NT2/D1 (cell line): ENCODE data around the gene SLC37A1.

Experiments
- DNase-seq: peaks from one replicate; pipeline ENCODE4 v3.0.0-alpha.2; 2011; ENCODE audit warnings: low read depth, low spot score
- H3K27me3 ChIP-seq: 2 replicates; pipeline ENCODE4 v1.6.0; 2011; ENCODE audit warnings: mild to moderate bottlenecking; ENCODE audit not compliant: insufficient read length, insufficient read depth
- H3K36me3 ChIP-seq: 2 replicates; pipeline ENCODE4 v1.6.1; 2011; ENCODE audit warnings: mild to moderate bottlenecking, low read length, mixed read lengths; ENCODE audit not compliant: insufficient read depth, insufficient read length
- H3K4me1 ChIP-seq: 2 replicates; pipeline ENCODE4 v1.5.1; 2011; ENCODE audit not compliant: insufficient read depth, insufficient read length
- H3K4me3 ChIP-seq: 2 replicates; pipeline ENCODE4 v1.5.1; 2011; ENCODE audit warnings: low read depth; ENCODE audit not compliant: insufficient read length
- H3K9ac ChIP-seq: 2 replicates; pipeline ENCODE4 v1.6.0; 2011; ENCODE audit warnings: low read depth; ENCODE audit not compliant: insufficient read length
- H3K9me3 ChIP-seq: 2 replicates; pipeline ENCODE4 v1.5.1; 2011; ENCODE audit warnings: mild to moderate bottlenecking, low read length; ENCODE audit not compliant: insufficient read depth
- SUZ12 ChIP-seq: IDR thresholded peaks from 2 replicates; pipeline ENCODE4 v1.6.1; 2011; ENCODE audit not compliant: insufficient read length, insufficient read depth; ENCODE audit errors: extremely low read depth
- YY1 ChIP-seq: IDR thresholded peaks from 2 replicates; pipeline ENCODE4 v1.6.1; 2011; ENCODE audit not compliant: insufficient read length, insufficient read depth
- ZNF274 ChIP-seq: IDR thresholded peaks from 2 replicates; pipeline ENCODE4 v1.6.1; 2011; ENCODE audit warnings: mild to moderate bottlenecking, low read depth, low read length

Gene SLC37A1

GRCh38 chr21:42481169-42481568 is 32.5 kb upstream of the SLC37A1 start:
- no peaks in the 10 kb centered on the region for H3K27me3 ChIP-seq
- no peaks in the 10 kb centered on the region for H3K9me3 ChIP-seq
- no peaks in the 10 kb centered on the region for H3K36me3 ChIP-seq
- DNase-seq: no peak
- H3K4me1 ChIP-seq: no peaks in the 10 kb centered on the region
- H3K9ac ChIP-seq: no peak overlapping the region
- TF ChIP-seq YY1 (no peak), SUZ12 (no peak), ZNF274 (no peak)
- H3K4me3 ChIP-seq: no peak overlapping the region

- Histone ChIP-seq H3K27me3 (no peaks in the 10 kb centered on the region), H3K4me3 (no peak overlapping the region)
Measured at GRCh38 chr21:42484966-42485365, 28.7 kb upstream of the SLC37A1 start.

GRCh38 chr21:42486072-42486471 is 27.6 kb upstream of the SLC37A1 start:
- H3K27me3 ChIP-seq: no peaks in the 10 kb centered on the region
- no peak overlapping the region for H3K9ac ChIP-seq
- TF ChIP-seq SUZ12 (no peak), ZNF274 (no peak), YY1 (no peak)
- 0 out of 2 replicates have a peak, but pooled peaks cover 8% of the 10 kb centered on the region for H3K9me3 ChIP-seq
- DNase-seq: no peak
- no peak overlapping the region for H3K4me3 ChIP-seq
- H3K4me1 ChIP-seq: no peaks in the 10 kb centered on the region
- H3K36me3 ChIP-seq: no peaks in the 10 kb centered on the region

More at GRCh38 chr21:42484966-42485365, 28.7 kb upstream of the SLC37A1 start:
- no peak for DNase-seq
- 0 out of 2 replicates have a peak, but pooled peaks cover 8% of the 10 kb centered on the region for H3K9me3 ChIP-seq
- H3K36me3 ChIP-seq: no peaks in the 10 kb centered on the region
- no peak for TF ChIP-seq YY1
- no peak for TF ChIP-seq SUZ12
- no peak for TF ChIP-seq ZNF274
- H3K4me1 ChIP-seq: no peaks in the 10 kb centered on the region
- H3K9ac ChIP-seq: no peak overlapping the region

- Histone ChIP-seq H3K9ac (no peak overlapping the region), H3K27me3 (no peaks in the 10 kb centered on the region)
Measured at GRCh38 chr21:42486531-42486930, 27.1 kb upstream of the SLC37A1 start.

GRCh38 chr21:42489006-42489563 is 24.6 kb upstream of the SLC37A1 start:
- H3K4me1 ChIP-seq: no peaks in the 10 kb centered on the region

More at GRCh38 chr21:42486531-42486930, 27.1 kb upstream of the SLC37A1 start:
- TF ChIP-seq SUZ12: no peak
- no peak for TF ChIP-seq ZNF274
- TF ChIP-seq YY1: no peak
- no peak for DNase-seq
- H3K4me3 ChIP-seq: no peak overlapping the region
- H3K4me1 ChIP-seq: no peaks in the 10 kb centered on the region
- 0 out of 2 replicates have a peak, but pooled peaks cover 8% of the 10 kb centered on the region for H3K9me3 ChIP-seq
- H3K36me3 ChIP-seq: no peaks in the 10 kb centered on the region

GRCh38 chr21:42489991-42490390 is 23.7 kb upstream of the SLC37A1 start:
- Histone ChIP-seq H3K27me3 (peaks cover 7% of the 10 kb centered on the region), H3K4me1 (no peaks in the 10 kb centered on the region), H3K36me3 (no peaks in the 10 kb centered on the region), H3K9me3 (0 out of 2 replicates have a peak, but pooled peaks cover 8% of the 10 kb centered on the region), H3K9ac (no peak overlapping the region), H3K4me3 (no peak overlapping the region)
- DNase-seq: no peak
- TF ChIP-seq SUZ12: no peak

More at GRCh38 chr21:42489006-42489563, 24.6 kb upstream of the SLC37A1 start:
- no peaks in the 10 kb centered on the region for H3K27me3 ChIP-seq
- no peak for DNase-seq
- no peak overlapping the region for H3K4me3 ChIP-seq
- 0 out of 2 replicates have a peak, but pooled peaks cover 8% of the 10 kb centered on the region for H3K9me3 ChIP-seq
- no peak overlapping the region for H3K9ac ChIP-seq
- TF ChIP-seq ZNF274 (no peak), YY1 (no peak), SUZ12 (no peak)
- H3K36me3 ChIP-seq: no peaks in the 10 kb centered on the region

GRCh38 chr21:42490720-42491119 is 22.9 kb upstream of the SLC37A1 start:
- no peak for TF ChIP-seq YY1
- TF ChIP-seq SUZ12: no peak
- TF ChIP-seq ZNF274: no peak
- Histone ChIP-seq H3K4me3 (no peak overlapping the region), H3K4me1 (peaks cover under 1% of the 10 kb centered on the region), H3K9ac (no peak overlapping the region), H3K36me3 (no peaks in the 10 kb centered on the region), H3K27me3 (peaks cover 14% of the 10 kb centered on the region), H3K9me3 (0 out of 2 replicates have a peak, but pooled peaks cover 8% of the 10 kb centered on the region)
- no peak for DNase-seq
